Uterus (tissue), 2 donors: Measurements from ENCODE around the gene UPP1.

ENCODE experiments used
- POLR2A ChIP-seq, 2 donors: fragments of 450-650 bp; IDR thresholded peaks; one replicate each; pipeline ENCODE4 v1.6.1; 2016; ENCODE audit warnings: antibody characterized with exemption in 2 of 2, mild to moderate bottlenecking in 1 of 2, moderate library complexity in 1 of 2
- TF ChIP-seq, protein P1 (sequence below), 4 experiments: fragments of 200-600 bp in 2 of 4; fragments of 450-650 bp in 2 of 4; sonication (generic) in 2 of 4; IDR thresholded peaks; one replicate each; pipeline ENCODE4 v1.5.1; 2016 to 2019; ENCODE audit warnings: antibody characterized with exemption in 4 of 4, mild to moderate bottlenecking in 2 of 4, moderate library complexity in 1 of 4

DNA sequence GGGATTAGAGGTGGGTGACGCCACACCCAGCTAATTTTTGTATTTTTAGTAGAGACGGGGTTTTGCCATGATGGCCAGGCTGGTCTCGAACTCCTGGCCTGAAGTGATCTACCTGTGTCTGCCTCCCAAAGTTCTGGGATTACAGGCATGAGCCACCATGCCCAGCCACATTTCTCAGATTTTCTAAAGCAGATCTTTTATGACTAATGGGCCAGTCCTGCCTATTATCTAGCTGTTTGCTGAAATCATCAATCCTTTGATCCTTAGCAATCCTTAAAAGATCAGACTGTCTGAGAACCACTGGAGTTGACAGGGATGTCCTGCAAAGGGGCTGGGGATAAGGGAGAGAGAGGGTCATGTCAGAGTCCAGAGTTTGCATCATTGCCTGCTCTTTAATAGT is 61.0 kb downstream of the UPP1 start:
- TF ChIP-seq, protein P1, sequence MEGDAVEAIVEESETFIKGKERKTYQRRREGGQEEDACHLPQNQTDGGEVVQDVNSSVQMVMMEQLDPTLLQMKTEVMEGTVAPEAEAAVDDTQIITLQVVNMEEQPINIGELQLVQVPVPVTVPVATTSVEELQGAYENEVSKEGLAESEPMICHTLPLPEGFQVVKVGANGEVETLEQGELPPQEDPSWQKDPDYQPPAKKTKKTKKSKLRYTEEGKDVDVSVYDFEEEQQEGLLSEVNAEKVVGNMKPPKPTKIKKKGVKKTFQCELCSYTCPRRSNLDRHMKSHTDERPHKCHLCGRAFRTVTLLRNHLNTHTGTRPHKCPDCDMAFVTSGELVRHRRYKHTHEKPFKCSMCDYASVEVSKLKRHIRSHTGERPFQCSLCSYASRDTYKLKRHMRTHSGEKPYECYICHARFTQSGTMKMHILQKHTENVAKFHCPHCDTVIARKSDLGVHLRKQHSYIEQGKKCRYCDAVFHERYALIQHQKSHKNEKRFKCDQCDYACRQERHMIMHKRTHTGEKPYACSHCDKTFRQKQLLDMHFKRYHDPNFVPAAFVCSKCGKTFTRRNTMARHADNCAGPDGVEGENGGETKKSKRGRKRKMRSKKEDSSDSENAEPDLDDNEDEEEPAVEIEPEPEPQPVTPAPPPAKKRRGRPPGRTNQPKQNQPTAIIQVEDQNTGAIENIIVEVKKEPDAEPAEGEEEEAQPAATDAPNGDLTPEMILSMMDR (IDR thresholded peaks at IDR 0.05), result no peak
- TF ChIP-seq POLR2A (IDR thresholded peaks at IDR 0.05), result no peak
